GM21786 (cell line): ENCODE measurements around the gene ACTG2.

ENCODE experiments used
- ATAC-seq: cut with Tn5 transposase; IDR thresholded peaks from one replicate; pipeline ENCODE4 v1.9.1; 2021; ENCODE audit not compliant: unreplicated experiment

Gene ACTG2

GRCh38 chr2:73963385-73964120 is 70.7 kb downstream of the ACTG2 start:
- ATAC-seq, result peak; percentile 76

GRCh38 chr2:73964223-73964622 is 71.4 kb downstream of the ACTG2 start:
- no peak for ATAC-seq

GRCh38 chr2:73965053-73965452 is 72.2 kb downstream of the ACTG2 start:
- no peak for ATAC-seq

- no peak for ATAC-seq
Observed at GRCh38 chr2:73968357-73968937, 75.6 kb downstream of the ACTG2 start.

GRCh38 chr2:73969356-73969755 is 76.5 kb downstream of the ACTG2 start:
- no peak for ATAC-seq
